ENCODE data around the gene ROR2.

ROR2 gene

GRCh38 chr9:91817493-91818224, 132.4 kb downstream of the ROR2 start:
- no peak for DNase-seq (ENCODE audit: low spot score)

- DNase-seq (ENCODE audit: low spot score) = no peak
These were observed 132.9 kb downstream of the ROR2 start for GRCh38 chr9:91817106-91817492.

- DNase-seq (ENCODE audit: low spot score) = no peak
These were observed 133.7 kb downstream of the ROR2 start for GRCh38 chr9:91816356-91816755.

GRCh38 chr9:91815896-91816295, 134.1 kb downstream of the ROR2 start:
- no peak for DNase-seq (ENCODE audit: low spot score)

- no peak for DNase-seq (ENCODE audit: low spot score)
These were observed 135.3 kb downstream of the ROR2 start for GRCh38 chr9:91814753-91815152.

GRCh38 chr9:91814201-91814600, 135.8 kb downstream of the ROR2 start:
- no peak for DNase-seq (ENCODE audit: low spot score)

GRCh38 chr9:91813176-91813795, 136.7 kb downstream of the ROR2 start:
- no peak for DNase-seq (ENCODE audit: low spot score)

- no peak for DNase-seq (ENCODE audit: low spot score)
These were observed 137.8 kb downstream of the ROR2 start for GRCh38 chr9:91812191-91812590.

- DNase-seq (ENCODE audit: low spot score) = no peak
These were observed 138.8 kb downstream of the ROR2 start for GRCh38 chr9:91811024-91811909.

- DNase-seq (ENCODE audit: low spot score) = no peak
These were observed 139.6 kb downstream of the ROR2 start for GRCh38 chr9:91810286-91810905.

- no peak for DNase-seq (ENCODE audit: low spot score)
These were observed 140.3 kb downstream of the ROR2 start for GRCh38 chr9:91809581-91810285.

GRCh38 chr9:91807643-91808246, 142.3 kb downstream of the ROR2 start:
- DNase-seq (ENCODE audit: low spot score) = no peak

- DNase-seq (ENCODE audit: low spot score) = no peak
These were observed 145.0 kb downstream of the ROR2 start for GRCh38 chr9:91805031-91805430.

GRCh38 chr9:91803970-91804752, 145.9 kb downstream of the ROR2 start:
- no peak for DNase-seq (ENCODE audit: low spot score)

- no peak for DNase-seq (ENCODE audit: low spot score)
These were observed 146.7 kb downstream of the ROR2 start for GRCh38 chr9:91803151-91803940.

GRCh38 chr9:91802391-91802790, 147.6 kb downstream of the ROR2 start:
- DNase-seq (ENCODE audit: low spot score) = no peak

GRCh38 chr9:91800473-91801030, 149.5 kb downstream of the ROR2 start:
- DNase-seq (ENCODE audit: low spot score) = no peak

- DNase-seq (ENCODE audit: low spot score) = no peak
These were observed 150.8 kb downstream of the ROR2 start for GRCh38 chr9:91799113-91799744.
